Prostate gland (tissue), 2 donors: ENCODE measurements around the gene FTHL17. TPM values are rescaled to one million over a fixed set of nuclear protein-coding genes. Genes with fewer than 3 reads are reported as not detected.

Source experiments
- DNase-seq: peaks from one replicate; pipeline ENCODE4 v3.0.0-alpha.2; 2019; ENCODE audit warnings: low spot score
- H3K27ac ChIP-seq, 2 donors: fragments of 200-600 bp; sonication (generic); 2 replicates each; pipeline ENCODE4 v1.5.1; 2017 to 2019
- H3K27me3 ChIP-seq: fragments of 200-600 bp; sonication (generic); replicated peaks from 2 replicates; pipeline ENCODE4 v1.5.1; 2019; ENCODE audit not compliant: insufficient read depth
- H3K36me3 ChIP-seq, 2 donors: fragments of 200-600 bp; sonication (generic); 1 replicate in 1 of 2; 2 replicates in 1 of 2; pipeline versions ENCODE4 v1.5.1 to v1.8.1; 2017 to 2019
- H3K4me1 ChIP-seq: fragments of 200-600 bp; sonication (generic); replicated peaks from 2 replicates; pipeline ENCODE4 v1.5.1; 2019
- H3K4me3 ChIP-seq, 2 donors: fragments of 200-600 bp; sonication (generic); 2 replicates each; pipeline ENCODE4 v1.5.1; 2017 to 2019
- H3K9me3 ChIP-seq: fragments of 200-600 bp; sonication (generic); 2 replicates; pipeline ENCODE4 v1.5.1; 2017
- POLR2A ChIP-seq: fragments of 450-650 bp; IDR thresholded peaks from one replicate; pipeline ENCODE4 v1.6.1; 2016; ENCODE audit warnings: antibody characterized with exemption, mild to moderate bottlenecking
- POLR2AphosphoS5 ChIP-seq: sonication (generic); formaldehyde crosslinking; IDR thresholded peaks from one replicate; pipeline ENCODE4 v1.6.1; 2017; ENCODE audit warnings: antibody characterized with exemption
- WGBS: methylation state at CpG from one replicate; pipeline ENCODE4 v1.1.5; 2018; 5-methylcytosine and 5-hydroxymethylcytosine counted together
- intact Hi-C: fragments of 100-400 bp; cut with DNase I; formaldehyde crosslinking; loops from one replicate; pipeline ENCODE4 v1.14.2; 2022
- total RNA-seq, 2 donors: library from RNA; depleted of rRNA; stranded (reverse); fragments of >200 nt; gene quantifications; one replicate each; pipeline ENCODE4 v1.1.0, GENCODE V29; 2016
- TF ChIP-seq, protein P1 (sequence below), 4 experiments: fragments of 200-600 bp in 2 of 4; fragments of 450-650 bp in 2 of 4; sonication (generic) in 2 of 4; IDR thresholded peaks; 1 replicate in 3 of 4; 2 replicates in 1 of 4; pipeline ENCODE4 v1.5.1; 2016 to 2019; ENCODE audit warnings: antibody characterized with exemption in 4 of 4, mild to moderate bottlenecking in 2 of 4, moderate library complexity in 2 of 4

The FTHL17 gene
- total RNA-seq, 2 donors from 2014 or later = 2.8 TPM; not detected in 1

DNA sequence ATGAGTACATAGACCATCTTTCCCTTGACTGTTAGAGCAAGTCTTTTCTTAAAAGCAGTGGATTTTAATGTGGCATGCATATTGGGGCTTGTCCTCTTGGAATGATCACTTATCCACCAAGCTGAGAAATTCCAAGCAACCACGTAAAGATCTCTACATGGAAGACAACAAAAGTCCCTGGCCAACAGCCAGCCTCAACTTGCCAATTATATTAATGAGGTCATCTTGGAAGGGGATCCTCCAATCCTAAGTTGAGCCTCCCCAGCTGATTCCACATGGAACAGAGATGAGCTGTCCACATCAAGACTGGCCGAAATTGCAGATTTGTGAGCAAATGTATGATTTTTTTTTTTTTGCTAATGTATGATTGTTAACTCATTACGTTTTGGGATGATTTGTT, 20.6 kb upstream of the FTHL17 start:
- H3K4me1 ChIP-seq = no peaks in the 10 kb centered on the region
- no peak for TF ChIP-seq POLR2AphosphoS5
- TF ChIP-seq, protein P1, sequence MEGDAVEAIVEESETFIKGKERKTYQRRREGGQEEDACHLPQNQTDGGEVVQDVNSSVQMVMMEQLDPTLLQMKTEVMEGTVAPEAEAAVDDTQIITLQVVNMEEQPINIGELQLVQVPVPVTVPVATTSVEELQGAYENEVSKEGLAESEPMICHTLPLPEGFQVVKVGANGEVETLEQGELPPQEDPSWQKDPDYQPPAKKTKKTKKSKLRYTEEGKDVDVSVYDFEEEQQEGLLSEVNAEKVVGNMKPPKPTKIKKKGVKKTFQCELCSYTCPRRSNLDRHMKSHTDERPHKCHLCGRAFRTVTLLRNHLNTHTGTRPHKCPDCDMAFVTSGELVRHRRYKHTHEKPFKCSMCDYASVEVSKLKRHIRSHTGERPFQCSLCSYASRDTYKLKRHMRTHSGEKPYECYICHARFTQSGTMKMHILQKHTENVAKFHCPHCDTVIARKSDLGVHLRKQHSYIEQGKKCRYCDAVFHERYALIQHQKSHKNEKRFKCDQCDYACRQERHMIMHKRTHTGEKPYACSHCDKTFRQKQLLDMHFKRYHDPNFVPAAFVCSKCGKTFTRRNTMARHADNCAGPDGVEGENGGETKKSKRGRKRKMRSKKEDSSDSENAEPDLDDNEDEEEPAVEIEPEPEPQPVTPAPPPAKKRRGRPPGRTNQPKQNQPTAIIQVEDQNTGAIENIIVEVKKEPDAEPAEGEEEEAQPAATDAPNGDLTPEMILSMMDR (IDR thresholded peaks at IDR 0.05) = no peak
- no peak for TF ChIP-seq POLR2A
- H3K36me3 ChIP-seq = no peaks in the 10 kb centered on the region
- no peak for DNase-seq
- H3K27ac ChIP-seq = no peak overlapping the region
- intact Hi-C loops = no loop called here
- 39% methylated on average over 3 of the region's 3 CpGs for WGBS
- no peak overlapping the region for H3K4me3 ChIP-seq
- H3K9me3 ChIP-seq = no peaks in the 10 kb centered on the region
- H3K27me3 ChIP-seq = no peaks in the 10 kb centered on the region

GRCh38 chrX:31091819-31092218, 20.0 kb upstream of the FTHL17 start:
- WGBS = 56% methylated on average over 1 of the region's 1 CpG
- Histone ChIP-seq H3K27ac (no peak overlapping the region), H3K36me3 (no peaks in the 10 kb centered on the region), H3K4me1 (no peaks in the 10 kb centered on the region), H3K27me3 (no peaks in the 10 kb centered on the region), H3K9me3 (no peaks in the 10 kb centered on the region), H3K4me3 (no peak overlapping the region)
- DNase-seq = no peak
- TF ChIP-seq POLR2AphosphoS5 (no peak), POLR2A (no peak)
- TF ChIP-seq, protein P1 (IDR thresholded peaks at IDR 0.05) = no peak
- intact Hi-C loops = no loop called here

DNA sequence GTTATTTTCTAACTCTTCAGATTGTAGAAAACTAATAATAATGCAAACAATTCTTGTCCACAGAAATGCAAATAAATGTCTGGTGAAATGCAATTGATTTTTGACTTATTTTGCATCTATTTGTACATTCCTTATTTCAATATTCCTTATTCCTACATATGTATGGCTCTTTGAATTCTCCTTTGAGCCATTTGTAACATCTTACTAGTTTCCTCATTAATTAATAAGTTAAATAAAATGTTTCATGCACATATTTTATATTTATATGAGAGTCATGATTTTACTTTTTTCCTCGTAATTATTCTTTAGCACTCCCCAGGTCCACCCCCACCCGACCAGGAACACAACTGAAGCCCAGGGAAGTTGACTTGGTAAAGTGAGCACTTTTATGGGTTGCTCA, 2.7 kb upstream of the FTHL17 start:
- WGBS = 92% methylated on average over 2 of the region's 2 CpGs

DNA sequence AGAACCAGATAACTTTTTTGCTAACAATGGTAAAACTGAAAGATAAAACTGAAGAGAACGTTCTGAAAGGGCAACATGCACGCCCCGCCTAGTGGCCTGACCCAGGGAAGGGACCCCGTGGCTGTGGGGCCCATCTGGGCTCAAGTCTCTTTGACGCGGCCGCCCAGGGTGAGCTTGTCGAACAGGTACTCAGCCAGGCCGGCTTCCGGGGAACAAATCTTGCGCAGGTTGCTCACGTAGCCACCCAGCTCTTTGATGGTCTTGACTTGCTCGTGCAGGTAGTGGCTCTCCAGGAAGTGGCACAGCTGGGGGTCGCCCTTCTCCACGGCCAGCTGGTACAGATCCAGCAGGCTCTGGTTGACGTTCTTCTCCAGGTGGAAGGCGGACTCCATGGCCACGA, 579 bp downstream of the FTHL17 start:
- no peaks in the 10 kb centered on the region for H3K27me3 ChIP-seq
- no peaks in the 10 kb centered on the region for H3K9me3 ChIP-seq
- H3K4me1 ChIP-seq = no peaks in the 10 kb centered on the region
- H3K27ac ChIP-seq = no peak overlapping the region
- TF ChIP-seq POLR2AphosphoS5 (no peak), POLR2A (no peak)
- TF ChIP-seq, protein P1 (IDR thresholded peaks at IDR 0.05) = no peak
- WGBS = 78% methylated on average over 15 of the region's 18 CpGs
- H3K4me3 ChIP-seq = no peak overlapping the region
- intact Hi-C loops = no loop called here
- H3K36me3 ChIP-seq = no peaks in the 10 kb centered on the region
- DNase-seq = no peak

More for the DNA sequence above, 2.7 kb upstream of the FTHL17 start:
- TF ChIP-seq POLR2A = no peak
- TF ChIP-seq, protein P1 (IDR thresholded peaks at IDR 0.05) = no peak
- TF ChIP-seq POLR2AphosphoS5 = no peak
- Histone ChIP-seq H3K4me3 (no peak overlapping the region), H3K36me3 (no peaks in the 10 kb centered on the region), H3K27me3 (no peaks in the 10 kb centered on the region), H3K9me3 (no peaks in the 10 kb centered on the region), H3K4me1 (no peaks in the 10 kb centered on the region), H3K27ac (no peak overlapping the region)
- no peak for DNase-seq
- intact Hi-C loops = no loop called here

- H3K4me3 ChIP-seq = no peak overlapping the region
- intact Hi-C loops = no loop called here
- no peaks in the 10 kb centered on the region for H3K36me3 ChIP-seq
- H3K4me1 ChIP-seq = no peaks in the 10 kb centered on the region
- H3K27ac ChIP-seq = no peak overlapping the region
- no peaks in the 10 kb centered on the region for H3K9me3 ChIP-seq
- H3K27me3 ChIP-seq = no peaks in the 10 kb centered on the region
- DNase-seq = no peak
- TF ChIP-seq POLR2A = no peak
- TF ChIP-seq, protein P1 (IDR thresholded peaks at IDR 0.05) = no peak
Observed at GRCh38 chrX:31070057-31070468, 1.8 kb downstream of the FTHL17 start.
